Prostate gland (tissue), 2 donors: Measurements from ENCODE around the gene ZNF124. TPM values are rescaled to one million over a fixed set of nuclear protein-coding genes. Genes with fewer than 3 reads are reported as not detected.
A peak's percentile ranks its signal among the peaks of the same experiment; 100 is the strongest.

ENCODE experiments used
- DNase-seq: peaks from one replicate; pipeline ENCODE4 v3.0.0-alpha.2; 2019; ENCODE audit warnings: low spot score
- H3K27ac ChIP-seq, 2 donors: fragments of 200-600 bp; sonication (generic); 2 replicates each; pipeline ENCODE4 v1.5.1; 2017 to 2019
- H3K27me3 ChIP-seq: fragments of 200-600 bp; sonication (generic); replicated peaks from 2 replicates; pipeline ENCODE4 v1.5.1; 2019; ENCODE audit not compliant: insufficient read depth
- H3K36me3 ChIP-seq, 2 donors: fragments of 200-600 bp; sonication (generic); 1 replicate in 1 of 2; 2 replicates in 1 of 2; pipeline versions ENCODE4 v1.5.1 to v1.8.1; 2017 to 2019
- H3K4me1 ChIP-seq: fragments of 200-600 bp; sonication (generic); replicated peaks from 2 replicates; pipeline ENCODE4 v1.5.1; 2019
- H3K4me3 ChIP-seq, 2 donors: fragments of 200-600 bp; sonication (generic); 2 replicates each; pipeline ENCODE4 v1.5.1; 2017 to 2019
- H3K9me3 ChIP-seq: fragments of 200-600 bp; sonication (generic); 2 replicates; pipeline ENCODE4 v1.5.1; 2017
- POLR2A ChIP-seq: fragments of 450-650 bp; IDR thresholded peaks from one replicate; pipeline ENCODE4 v1.6.1; 2016; ENCODE audit warnings: antibody characterized with exemption, mild to moderate bottlenecking
- POLR2AphosphoS5 ChIP-seq: sonication (generic); formaldehyde crosslinking; IDR thresholded peaks from one replicate; pipeline ENCODE4 v1.6.1; 2017; ENCODE audit warnings: antibody characterized with exemption
- WGBS: methylation state at CpG from one replicate; pipeline ENCODE4 v1.1.5; 2018; 5-methylcytosine and 5-hydroxymethylcytosine counted together
- intact Hi-C: fragments of 100-400 bp; cut with DNase I; formaldehyde crosslinking; loops from one replicate; pipeline ENCODE4 v1.14.2; 2022
- total RNA-seq, 2 donors: library from RNA; depleted of rRNA; stranded (reverse); fragments of >200 nt; gene quantifications; one replicate each; pipeline ENCODE4 v1.1.0, GENCODE V29; 2016
- TF ChIP-seq, protein P1 (sequence below), 4 experiments: fragments of 200-600 bp in 2 of 4; fragments of 450-650 bp in 2 of 4; sonication (generic) in 2 of 4; IDR thresholded peaks; 1 replicate in 3 of 4; 2 replicates in 1 of 4; pipeline ENCODE4 v1.5.1; 2016 to 2019; ENCODE audit warnings: antibody characterized with exemption in 4 of 4, mild to moderate bottlenecking in 2 of 4, moderate library complexity in 2 of 4

ZNF124 gene
- total RNA-seq, 2 donors from 2014 or later = 19.1 to 44.6 TPM

DNA sequence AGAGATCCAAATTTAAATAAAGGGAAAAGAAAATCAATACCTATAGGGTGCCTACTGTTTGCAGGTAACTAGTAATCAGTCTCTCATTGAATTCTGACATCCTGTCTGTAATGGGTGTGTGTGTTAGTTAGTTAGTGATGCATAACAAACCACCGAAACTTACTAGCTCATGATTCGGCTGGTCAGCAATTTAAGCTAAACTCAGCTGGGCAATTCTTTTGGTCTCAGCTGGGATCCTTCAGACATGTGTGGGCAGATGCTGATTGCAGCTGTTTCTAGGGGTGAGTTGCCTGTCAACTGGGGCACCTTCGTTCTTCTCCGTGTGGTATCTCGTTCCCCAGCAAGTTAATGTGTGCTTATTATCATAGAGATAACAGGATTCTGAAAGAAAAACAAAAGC lies 40.2 kb upstream of the ZNF124 start:
- Histone ChIP-seq H3K4me3 (no peak overlapping the region), H3K27me3 (no peaks in the 10 kb centered on the region), H3K4me1 (no peaks in the 10 kb centered on the region), H3K9me3 (no peaks in the 10 kb centered on the region), H3K27ac (no peak overlapping the region), H3K36me3 (no peaks in the 10 kb centered on the region)
- DNase-seq = no peak
- intact Hi-C loops = loop anchor here (10.0 kb wide), 1 partner anchor 107 kb away; the partner anchor contains the start of gene ZNF669
- WGBS = 67% methylated on average over 5 of the region's 5 CpGs
- TF ChIP-seq POLR2A (no peak), POLR2AphosphoS5 (no peak)
- TF ChIP-seq, protein P1, sequence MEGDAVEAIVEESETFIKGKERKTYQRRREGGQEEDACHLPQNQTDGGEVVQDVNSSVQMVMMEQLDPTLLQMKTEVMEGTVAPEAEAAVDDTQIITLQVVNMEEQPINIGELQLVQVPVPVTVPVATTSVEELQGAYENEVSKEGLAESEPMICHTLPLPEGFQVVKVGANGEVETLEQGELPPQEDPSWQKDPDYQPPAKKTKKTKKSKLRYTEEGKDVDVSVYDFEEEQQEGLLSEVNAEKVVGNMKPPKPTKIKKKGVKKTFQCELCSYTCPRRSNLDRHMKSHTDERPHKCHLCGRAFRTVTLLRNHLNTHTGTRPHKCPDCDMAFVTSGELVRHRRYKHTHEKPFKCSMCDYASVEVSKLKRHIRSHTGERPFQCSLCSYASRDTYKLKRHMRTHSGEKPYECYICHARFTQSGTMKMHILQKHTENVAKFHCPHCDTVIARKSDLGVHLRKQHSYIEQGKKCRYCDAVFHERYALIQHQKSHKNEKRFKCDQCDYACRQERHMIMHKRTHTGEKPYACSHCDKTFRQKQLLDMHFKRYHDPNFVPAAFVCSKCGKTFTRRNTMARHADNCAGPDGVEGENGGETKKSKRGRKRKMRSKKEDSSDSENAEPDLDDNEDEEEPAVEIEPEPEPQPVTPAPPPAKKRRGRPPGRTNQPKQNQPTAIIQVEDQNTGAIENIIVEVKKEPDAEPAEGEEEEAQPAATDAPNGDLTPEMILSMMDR (IDR thresholded peaks at IDR 0.05) = no peak

DNA sequence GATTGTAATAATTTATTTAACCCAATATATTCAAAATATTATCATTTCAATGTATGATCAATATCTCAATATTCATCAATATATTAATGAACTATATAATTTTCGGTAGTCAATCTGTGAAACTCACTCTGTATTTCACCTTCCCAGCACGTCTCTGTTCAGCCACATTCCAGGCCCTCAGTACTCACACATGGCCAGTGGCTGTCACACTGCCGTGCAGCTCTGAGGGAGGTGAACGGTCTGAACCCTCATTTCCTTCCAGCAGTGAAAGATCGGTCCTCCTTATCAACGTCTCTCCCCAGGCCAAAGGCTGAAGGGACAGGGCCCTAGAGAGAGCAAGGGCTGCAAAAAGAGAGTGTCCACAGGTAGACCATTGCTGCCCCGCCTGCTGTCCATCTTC lies 39.5 kb upstream of the ZNF124 start:
- no peaks in the 10 kb centered on the region for H3K9me3 ChIP-seq
- no peak overlapping the region for H3K27ac ChIP-seq
- no peaks in the 10 kb centered on the region for H3K27me3 ChIP-seq
- no peak for TF ChIP-seq POLR2A
- TF ChIP-seq, protein P1 (IDR thresholded peaks at IDR 0.05) = no peak
- WGBS = 73% methylated on average over 7 of the region's 7 CpGs
- intact Hi-C loops = loop anchor here (10.0 kb wide), 1 partner anchor 107 kb away; the partner anchor contains the start of gene ZNF669
- H3K4me3 ChIP-seq = no peak overlapping the region
- H3K36me3 ChIP-seq = no peaks in the 10 kb centered on the region
- no peak for DNase-seq
- no peaks in the 10 kb centered on the region for H3K4me1 ChIP-seq

DNA sequence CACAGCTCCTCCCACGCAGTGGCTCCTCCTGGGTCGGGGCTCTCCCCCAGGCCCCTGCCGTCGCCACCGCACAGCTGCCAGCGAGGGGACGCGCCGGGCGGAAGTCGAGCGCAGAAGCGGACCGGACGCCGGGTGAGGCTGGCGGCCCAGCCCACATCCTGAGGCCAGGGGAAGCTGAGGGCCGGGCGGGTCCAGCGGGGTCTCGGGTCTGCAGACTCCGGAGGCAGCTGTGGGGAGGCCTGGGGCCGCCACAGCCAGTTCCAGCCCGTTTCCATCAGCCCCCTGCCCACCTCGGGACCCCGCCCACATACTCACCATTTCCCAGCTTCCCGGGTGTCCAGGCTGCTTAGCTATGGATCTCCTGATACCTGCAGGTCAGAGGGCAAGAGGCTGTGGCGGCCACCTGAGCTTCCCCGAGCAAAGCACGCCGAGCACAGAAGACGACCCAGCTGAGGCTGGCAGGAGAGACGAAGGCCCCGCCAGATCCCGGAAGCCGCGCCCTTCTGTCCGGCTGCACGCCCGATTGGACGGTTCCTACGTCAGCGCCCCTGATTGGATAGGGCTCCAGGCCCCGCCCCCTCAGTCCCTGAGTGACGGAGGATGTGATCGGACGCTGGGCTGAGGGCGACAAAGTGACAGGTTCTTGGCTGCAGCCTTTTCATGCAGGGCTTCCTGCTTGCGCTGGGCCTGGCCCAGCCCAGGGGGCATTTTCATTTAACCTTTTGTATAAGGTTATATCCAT lies 38.7 kb upstream of the ZNF124 start:
- Histone ChIP-seq H3K9me3 (no peaks in the 10 kb centered on the region), H3K36me3 (no peaks in the 10 kb centered on the region), H3K4me3 (peak overlapping the region; percentile 80 to 82), H3K4me1 (no peaks in the 10 kb centered on the region), H3K27ac (peak overlapping the region; percentile 59 to 78), H3K27me3 (no peaks in the 10 kb centered on the region)
- DNase-seq = peak; percentile 98
- peak; percentile 78 for TF ChIP-seq POLR2A
- peak; percentile 93 for TF ChIP-seq POLR2AphosphoS5
- TF ChIP-seq, protein P1 (IDR thresholded peaks at IDR 0.05) = no peak
- under 1% methylated on average over 45 of the region's 49 CpGs for WGBS
- intact Hi-C loops = loop anchor here (10.0 kb wide), 1 partner anchor 106 kb away; the partner anchor contains the start of gene ZNF669

DNA sequence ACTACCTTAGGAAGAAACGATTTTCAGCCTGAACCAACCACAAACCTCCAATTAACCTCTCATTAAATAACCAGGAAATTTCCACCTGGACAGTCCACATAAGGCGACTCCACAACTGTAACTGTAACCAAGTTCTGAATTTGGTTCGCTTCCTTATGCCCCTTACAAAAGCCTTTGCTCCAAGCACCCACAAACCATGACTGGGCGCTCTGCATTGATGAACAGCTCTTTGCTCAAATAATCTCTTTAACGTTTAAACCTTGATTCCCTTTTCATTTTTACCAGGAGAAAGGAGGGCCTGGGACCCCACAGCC lies 38.2 kb upstream of the ZNF124 start:
- Histone ChIP-seq H3K27ac (peak overlapping the region; percentile 59 to 78), H3K36me3 (no peaks in the 10 kb centered on the region), H3K4me1 (no peaks in the 10 kb centered on the region), H3K27me3 (no peaks in the 10 kb centered on the region), H3K9me3 (no peaks in the 10 kb centered on the region), H3K4me3 (peak overlapping the region; percentile 80 to 82)
- no peak for DNase-seq
- intact Hi-C loops = loop anchor here (10.0 kb wide), 1 partner anchor 105 kb away; the partner anchor contains the start of gene ZNF669
- TF ChIP-seq, protein P1 (IDR thresholded peaks at IDR 0.05) = no peak
- no peak for TF ChIP-seq POLR2A
- TF ChIP-seq POLR2AphosphoS5 = no peak
- 4% methylated on average over 5 of the region's 5 CpGs for WGBS

DNA sequence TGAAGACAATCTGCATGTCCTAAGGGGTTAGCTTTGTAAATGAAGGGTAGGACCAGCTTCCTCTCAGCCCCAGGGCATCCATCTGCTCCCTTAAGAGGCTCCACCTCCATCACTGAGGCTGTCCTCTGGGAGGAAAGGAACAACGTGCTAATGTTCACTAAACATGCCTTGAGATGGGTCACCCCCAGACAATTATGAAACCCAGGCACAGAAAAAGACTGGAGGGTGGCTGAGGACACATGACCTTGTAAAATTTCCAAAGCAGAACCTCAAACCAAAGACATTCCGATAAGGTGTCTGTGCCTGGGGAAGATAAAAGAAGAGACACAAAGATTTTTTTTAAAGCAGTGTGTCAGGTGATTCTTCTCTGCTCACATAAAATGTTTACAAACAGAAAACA lies 37.6 kb upstream of the ZNF124 start:
- DNase-seq = no peak
- H3K4me3 ChIP-seq = no peak overlapping the region
- H3K27me3 ChIP-seq = no peaks in the 10 kb centered on the region
- H3K27ac ChIP-seq = no peak overlapping the region
- TF ChIP-seq, protein P1 (IDR thresholded peaks at IDR 0.05) = no peak
- no peak for TF ChIP-seq POLR2AphosphoS5
- TF ChIP-seq POLR2A = no peak
- H3K4me1 ChIP-seq = no peaks in the 10 kb centered on the region
- no peaks in the 10 kb centered on the region for H3K9me3 ChIP-seq
- 42% methylated on average over 2 of the region's 2 CpGs for WGBS
- H3K36me3 ChIP-seq = no peaks in the 10 kb centered on the region
- intact Hi-C loops = no loop called here
